HepG2 (cell line): ENCODE results near the gene OVCA2. TPM values are rescaled to one million over a fixed set of nuclear protein-coding genes. Genes with fewer than 3 reads are reported as not detected.

Experiments used
- CENPT ChIP-seq: sonication (generic); formaldehyde crosslinking; IDR thresholded peaks from 2 replicates; pipeline ENCODE4 v1.8.0; 2022; ENCODE audit warnings: low read depth, mild to moderate bottlenecking, moderate library complexity, missing genetic modification reagents
- JUND ChIP-seq: sonication (generic); formaldehyde crosslinking; IDR thresholded peaks from 2 replicates; pipeline ENCODE4 v1.8.0; 2022; ENCODE audit warnings: mild to moderate bottlenecking, missing genetic modification reagents
- NFKB2 ChIP-seq: sonication (generic); formaldehyde crosslinking; IDR thresholded peaks from 2 replicates; pipeline ENCODE4 v1.4.0; 2020; ENCODE audit warnings: missing genetic modification reagents, borderline replicate concordance
- SKI ChIP-seq: fragments of 450-650 bp; IDR thresholded peaks from one replicate; pipeline ENCODE4 v1.6.1; 2018; ENCODE audit warnings: mild to moderate bottlenecking; ENCODE audit not compliant: partially characterized antibody
- ZNF101 ChIP-seq: sonication (generic); formaldehyde crosslinking; IDR thresholded peaks from 2 replicates; pipeline ENCODE4 v1.4.0; 2020; ENCODE audit warnings: mild to moderate bottlenecking, low read depth, missing genetic modification reagents, borderline replicate concordance
- ZNF225 ChIP-seq: sonication (generic); formaldehyde crosslinking; IDR thresholded peaks from 2 replicates; pipeline ENCODE4 v1.4.0; 2020; ENCODE audit warnings: mild to moderate bottlenecking, missing genetic modification reagents
- ZNF446 ChIP-seq: sonication (generic); formaldehyde crosslinking; IDR thresholded peaks from 2 replicates; pipeline ENCODE4 v1.5.0; 2020; ENCODE audit warnings: mild to moderate bottlenecking, missing genetic modification reagents
- ZNF605 ChIP-seq: sonication (generic); formaldehyde crosslinking; IDR thresholded peaks from 2 replicates; pipeline ENCODE4 v1.8.0; 2022; ENCODE audit warnings: mild to moderate bottlenecking, missing genetic modification reagents
- ZNF777 ChIP-seq: sonication (generic); formaldehyde crosslinking; IDR thresholded peaks from 2 replicates; pipeline ENCODE4 v1.4.0; 2020; ENCODE audit warnings: missing genetic modification reagents
- ZNF816 ChIP-seq: sonication (generic); formaldehyde crosslinking; IDR thresholded peaks from 2 replicates; pipeline ENCODE4 v1.8.0; 2022; ENCODE audit warnings: missing genetic modification reagents, mild to moderate bottlenecking, borderline replicate concordance
- ZNF878 ChIP-seq: sonication (generic); formaldehyde crosslinking; IDR thresholded peaks from 2 replicates; pipeline ENCODE4 v1.8.1; 2023; ENCODE audit warnings: mild to moderate bottlenecking, missing genetic modification reagents, moderate library complexity
- ZNF883 ChIP-seq: sonication (generic); formaldehyde crosslinking; IDR thresholded peaks from 2 replicates; pipeline ENCODE4 v1.5.1; 2020; ENCODE audit warnings: mild to moderate bottlenecking, missing genetic modification reagents; ENCODE audit errors: not compliant biosample characterization
- ZSCAN29 ChIP-seq: sonication (generic); formaldehyde crosslinking; conservative IDR thresholded peaks from 2 replicates; pipeline ENCODE4 v1.4.0; 2020; ENCODE audit warnings: mild to moderate bottlenecking, missing genetic modification reagents
- polyA plus RNA-seq, 8 experiments: library from polyadenylated mRNA; depleted of rRNA in 3 of 8; stranded (reverse) in 7 of 8; unstranded in 1 of 8; fragments of >200 nt; fragmentation: Illumina TruSeq in 4 of 8; extraction: Trizol in 4 of 8; gene quantifications; 2 replicates each; pipeline versions ENCODE4 v1.2.1 to v1.2.3, GENCODE V29; 2011 to 2016; ENCODE audit warnings: low read depth in 4 of 8, missing spikeins in 1 of 8, mixed read lengths in 1 of 8; ENCODE audit not compliant: insufficient read depth in 1 of 8
- total RNA-seq, 5 experiments: library from RNA; depleted of rRNA; stranded (reverse); fragments of >200 nt; fragmentation: Illumina TruSeq; extraction: Trizol; gene quantifications; 2 replicates each; pipeline ENCODE4 v1.2.3, GENCODE V29; 2016; ENCODE audit warnings: low read depth in 1 of 5
- TF ChIP-seq, protein P1 (sequence below): sonication (generic); formaldehyde crosslinking; IDR thresholded peaks from 2 replicates; pipeline ENCODE4 v1.8.0; 2022; ENCODE audit warnings: mild to moderate bottlenecking, missing genetic modification reagents

OVCA2 gene
- total and polyA plus RNA-seq, 2 of the 13 experiments (the other 11 are each of a cell fraction or from before 2014, with no cell fraction given) = 23.7 to 28.2 TPM

DNA sequence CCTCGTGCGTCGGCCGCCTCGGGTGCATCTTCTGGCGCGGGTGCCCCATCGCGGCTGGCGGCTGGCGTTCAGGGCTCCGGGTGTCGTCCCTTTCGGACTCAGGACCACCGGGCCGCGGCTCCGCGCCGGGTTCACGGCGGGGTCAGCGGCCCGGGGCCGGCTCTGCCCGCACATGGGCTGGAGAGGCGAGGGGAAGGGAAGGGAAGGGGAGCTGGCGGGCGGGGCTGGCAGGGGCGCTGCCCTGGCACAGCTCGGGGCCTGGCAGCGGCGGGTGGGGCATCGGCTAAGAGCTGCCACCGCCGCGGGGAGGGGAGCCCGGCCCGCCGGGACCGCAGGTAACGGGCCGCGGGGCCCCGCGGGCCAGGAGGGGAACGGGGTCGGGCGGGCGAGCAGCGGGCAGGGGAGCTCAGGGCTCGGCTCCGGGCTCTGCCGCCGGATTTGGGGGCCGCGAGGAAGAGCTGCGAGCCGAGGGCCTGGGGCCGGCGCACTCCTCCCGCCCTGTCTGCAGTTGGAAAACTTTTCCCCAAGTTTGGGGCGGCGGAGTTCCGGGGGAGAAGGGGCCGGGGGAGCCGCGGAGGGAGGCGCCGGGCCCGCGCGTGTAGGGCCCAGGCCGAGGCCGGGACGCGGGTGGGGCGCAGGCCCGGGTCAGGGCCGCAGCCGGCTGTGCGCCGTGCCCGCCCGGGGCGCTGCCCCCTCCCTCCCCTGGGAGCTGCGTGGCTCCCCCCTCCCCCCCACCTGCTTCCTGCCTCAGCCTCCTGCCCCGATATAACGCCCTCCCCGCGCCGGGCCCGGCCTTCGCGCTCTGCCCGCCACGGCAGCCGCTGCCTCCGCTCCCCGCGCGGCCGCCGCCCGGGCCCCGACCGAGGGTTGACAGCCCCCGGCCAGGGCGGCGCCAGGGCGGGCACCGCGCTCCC lies 13.7 kb downstream of the OVCA2 start (continued):
- TF ChIP-seq ZNF883 = peak; percentile 5
- no peak for TF ChIP-seq ZNF816
- TF ChIP-seq ZNF446 (CRISPR knock-in tag) = peak; percentile 23; the same call in 1 of the 2 replicates
- TF ChIP-seq ZSCAN29 = no peak
- TF ChIP-seq JUND (CRISPR knock-in tag) = no peak
- no peak for TF ChIP-seq SKI
- no peak for TF ChIP-seq ZNF878
- no peak for TF ChIP-seq ZNF605
- TF ChIP-seq ZNF101 = no peak
- no peak for TF ChIP-seq ZNF777 (CRISPR knock-in tag)
- TF ChIP-seq CENPT (CRISPR knock-in tag) = no peak
- TF ChIP-seq ZNF225 (CRISPR knock-in tag) = no peak
- TF ChIP-seq NFKB2 = no peak
- TF ChIP-seq, protein P1, sequence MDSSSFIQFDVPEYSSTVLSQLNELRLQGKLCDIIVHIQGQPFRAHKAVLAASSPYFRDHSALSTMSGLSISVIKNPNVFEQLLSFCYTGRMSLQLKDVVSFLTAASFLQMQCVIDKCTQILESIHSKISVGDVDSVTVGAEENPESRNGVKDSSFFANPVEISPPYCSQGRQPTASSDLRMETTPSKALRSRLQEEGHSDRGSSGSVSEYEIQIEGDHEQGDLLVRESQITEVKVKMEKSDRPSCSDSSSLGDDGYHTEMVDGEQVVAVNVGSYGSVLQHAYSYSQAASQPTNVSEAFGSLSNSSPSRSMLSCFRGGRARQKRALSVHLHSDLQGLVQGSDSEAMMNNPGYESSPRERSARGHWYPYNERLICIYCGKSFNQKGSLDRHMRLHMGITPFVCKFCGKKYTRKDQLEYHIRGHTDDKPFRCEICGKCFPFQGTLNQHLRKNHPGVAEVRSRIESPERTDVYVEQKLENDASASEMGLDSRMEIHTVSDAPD (CRISPR knock-in tag) = no peak
- TF ChIP-seq, all 625 proteins: peak for 10
